ENCODE results near the gene TAS2R1.

DNA sequence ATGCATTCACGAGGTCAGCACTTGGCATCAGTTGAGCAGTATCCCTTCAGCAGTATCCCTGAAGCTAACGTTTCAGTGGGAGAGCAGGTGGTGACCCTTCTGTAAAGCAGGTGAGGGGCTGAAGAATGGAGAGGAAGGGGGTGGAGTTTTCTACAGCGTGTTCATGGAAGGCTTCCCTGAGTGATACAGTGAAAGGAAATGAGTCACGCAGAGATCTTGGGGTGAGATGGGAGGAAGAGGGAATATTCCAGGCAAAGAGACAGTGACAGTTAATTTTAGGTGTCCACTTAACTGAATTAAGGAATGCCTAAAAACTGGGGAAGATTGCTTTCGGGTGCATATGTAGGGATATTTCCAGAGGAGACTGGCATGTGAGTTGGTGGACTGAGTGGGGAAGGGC, 25.7 kb downstream of the TAS2R1 start:
- TF ChIP-seq, protein P1, sequence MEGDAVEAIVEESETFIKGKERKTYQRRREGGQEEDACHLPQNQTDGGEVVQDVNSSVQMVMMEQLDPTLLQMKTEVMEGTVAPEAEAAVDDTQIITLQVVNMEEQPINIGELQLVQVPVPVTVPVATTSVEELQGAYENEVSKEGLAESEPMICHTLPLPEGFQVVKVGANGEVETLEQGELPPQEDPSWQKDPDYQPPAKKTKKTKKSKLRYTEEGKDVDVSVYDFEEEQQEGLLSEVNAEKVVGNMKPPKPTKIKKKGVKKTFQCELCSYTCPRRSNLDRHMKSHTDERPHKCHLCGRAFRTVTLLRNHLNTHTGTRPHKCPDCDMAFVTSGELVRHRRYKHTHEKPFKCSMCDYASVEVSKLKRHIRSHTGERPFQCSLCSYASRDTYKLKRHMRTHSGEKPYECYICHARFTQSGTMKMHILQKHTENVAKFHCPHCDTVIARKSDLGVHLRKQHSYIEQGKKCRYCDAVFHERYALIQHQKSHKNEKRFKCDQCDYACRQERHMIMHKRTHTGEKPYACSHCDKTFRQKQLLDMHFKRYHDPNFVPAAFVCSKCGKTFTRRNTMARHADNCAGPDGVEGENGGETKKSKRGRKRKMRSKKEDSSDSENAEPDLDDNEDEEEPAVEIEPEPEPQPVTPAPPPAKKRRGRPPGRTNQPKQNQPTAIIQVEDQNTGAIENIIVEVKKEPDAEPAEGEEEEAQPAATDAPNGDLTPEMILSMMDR (IDR thresholded peaks at IDR 0.05; ENCODE audit: insufficient read depth, low read depth, low read length), result no peak
- no peak for TF ChIP-seq EZH2 (IDR thresholded peaks at IDR 0.05; ENCODE audit: insufficient read depth, low read length)
